Erythroblast (primary cell): ENCODE results near the gene FKBP2.

Source experiments
- GATA1 ChIP-seq: IDR thresholded peaks from 2 replicates; pipeline ENCODE4 v1.6.1; 2011; ENCODE audit warnings: low read depth, mild to moderate bottlenecking, control low read depth, low read length, moderate library complexity
- POLR2A ChIP-seq: IDR thresholded peaks from 2 replicates; pipeline ENCODE4 v1.6.1; 2011; ENCODE audit warnings: mild to moderate bottlenecking, low read length

GRCh38 chr11:64285885-64286800 is 45.2 kb downstream of the FKBP2 start:
- TF ChIP-seq POLR2A (no peak), GATA1 (no peak)
